ENCODE results near the gene STOML1. TPM values are rescaled to one million over a fixed set of nuclear protein-coding genes. Genes with fewer than 3 reads are reported as not detected.
"Not testable (repeated sequence)": the region's sequence is repeated elsewhere in the genome, so short reads cannot be mapped to it uniquely, and the experiment has no call there.

Gene STOML1
- total RNA-seq, 2 experiments from 2014 or later, result 8.3 to 10.6 TPM

DNA sequence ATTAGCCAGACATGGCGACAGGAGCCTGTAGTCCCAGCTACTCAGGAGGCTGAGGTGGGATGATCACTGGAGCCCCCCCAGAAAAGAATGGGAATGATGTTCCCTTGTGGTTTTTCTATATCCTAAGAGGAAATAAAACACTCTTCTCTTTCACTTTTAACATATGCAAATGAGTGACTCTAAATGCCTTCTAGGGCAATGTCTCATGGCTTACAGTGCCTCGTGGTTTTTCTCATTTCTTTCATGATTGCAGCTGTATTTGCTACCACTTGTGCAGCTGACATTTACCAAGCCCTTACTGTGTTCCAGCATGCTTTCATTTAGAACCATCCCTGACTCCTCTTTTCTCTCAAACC, 26.4 kb downstream of the STOML1 start:
- no peaks in the 10 kb centered on the region for H3K27me3 Mint-ChIP-seq
- H3K36me3 Mint-ChIP-seq, result no peaks in the 10 kb centered on the region
- H3K4me3 Mint-ChIP-seq, result peak overlapping the region; percentile 0
- no peak for DNase-seq
- peak overlapping the region; percentile 80 for H3K27ac Mint-ChIP-seq
- H3K9me3 Mint-ChIP-seq, result no peaks in the 10 kb centered on the region
- peaks cover 22% of the 10 kb centered on the region for H3K4me1 Mint-ChIP-seq

DNA sequence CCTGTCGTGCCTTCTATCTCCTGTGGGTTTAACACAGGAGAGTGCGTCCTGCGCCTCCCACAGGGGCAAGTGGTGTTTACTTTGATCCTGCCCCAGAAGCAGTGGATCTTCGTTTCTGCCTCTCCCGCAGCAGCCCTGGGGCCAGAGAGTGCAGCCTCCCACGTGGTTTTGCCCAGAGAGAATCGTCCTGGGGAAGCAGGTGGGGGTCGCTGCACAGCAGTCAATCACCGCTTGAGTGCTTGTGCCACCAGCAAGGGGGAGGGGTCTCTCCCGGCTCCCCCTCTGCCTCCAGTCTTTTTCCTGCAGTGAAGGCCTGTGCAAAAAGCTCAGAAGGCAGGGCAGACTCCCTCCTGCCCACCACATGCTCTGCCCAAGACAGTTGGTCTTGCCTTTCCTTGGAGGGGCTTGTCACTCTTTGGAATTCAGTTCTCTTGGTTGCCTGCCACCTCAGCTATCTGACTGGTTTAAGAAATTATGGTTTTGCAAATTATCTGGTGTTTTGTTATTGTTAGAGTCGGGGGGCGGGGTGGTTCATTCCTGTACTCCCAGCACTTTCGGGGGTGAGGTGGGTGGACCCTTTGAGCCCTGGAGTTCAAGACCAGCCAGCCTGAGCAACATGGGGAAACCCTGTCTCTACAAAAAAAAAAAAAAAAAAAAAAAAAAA, 26.9 kb downstream of the STOML1 start:
- peak overlapping the region; percentile 72 for H3K4me3 Mint-ChIP-seq
- H3K4me1 Mint-ChIP-seq, result peaks cover 24% of the 10 kb centered on the region
- peak; percentile 57 for DNase-seq
- no peaks in the 10 kb centered on the region for H3K27me3 Mint-ChIP-seq
- no peaks in the 10 kb centered on the region for H3K9me3 Mint-ChIP-seq
- no peaks in the 10 kb centered on the region for H3K36me3 Mint-ChIP-seq
- H3K27ac Mint-ChIP-seq, result peak overlapping the region; percentile 80

DNA sequence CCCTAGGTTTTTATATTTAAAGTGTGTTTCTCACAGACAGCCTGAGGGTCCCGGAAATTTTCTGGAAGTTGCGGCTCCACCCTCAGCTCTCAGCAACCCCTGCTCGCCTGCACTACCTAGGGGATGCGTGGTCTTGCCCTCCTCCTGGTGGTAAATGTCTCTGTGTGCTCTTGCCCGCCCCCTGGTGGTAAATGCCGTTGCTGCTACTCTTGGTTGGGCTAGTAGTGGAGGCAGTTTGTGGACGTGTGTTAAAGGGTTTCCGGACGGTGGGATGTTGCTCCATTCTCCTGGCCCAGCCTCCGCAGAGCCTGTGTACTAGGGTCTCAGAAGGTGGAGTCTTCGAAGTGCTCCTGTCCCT, 27.4 kb downstream of the STOML1 start:
- no peaks in the 10 kb centered on the region for H3K9me3 Mint-ChIP-seq
- no peaks in the 10 kb centered on the region for H3K36me3 Mint-ChIP-seq
- peaks cover 25% of the 10 kb centered on the region for H3K4me1 Mint-ChIP-seq
- no peaks in the 10 kb centered on the region for H3K27me3 Mint-ChIP-seq
- H3K4me3 Mint-ChIP-seq, result peak overlapping the region; percentile 72
- H3K27ac Mint-ChIP-seq, result peak overlapping the region; percentile 80
- DNase-seq, result peak; percentile 85

DNA sequence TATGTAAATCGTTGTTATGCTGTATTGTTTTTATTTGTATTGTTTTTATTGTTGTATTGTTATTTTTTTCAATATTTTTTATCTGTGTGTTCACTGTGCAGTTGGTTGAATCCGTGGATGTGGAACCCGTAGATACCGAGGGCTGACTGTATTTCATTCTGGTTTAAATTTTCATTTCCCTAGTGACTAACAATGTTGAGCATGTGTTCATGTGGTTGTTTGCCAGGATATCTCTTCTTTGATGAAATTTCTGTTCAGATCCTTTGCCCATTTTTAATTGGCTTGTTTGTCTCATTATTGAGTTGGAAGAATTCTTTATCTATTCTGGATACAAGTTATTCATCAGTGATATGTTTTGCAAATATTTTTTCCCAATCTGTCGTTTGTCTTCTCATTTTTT, 29.7 kb downstream of the STOML1 start:
- H3K4me1 Mint-ChIP-seq, result peaks cover 39% of the 10 kb centered on the region
- no peaks in the 10 kb centered on the region for H3K27me3 Mint-ChIP-seq
- H3K9me3 Mint-ChIP-seq, result no peaks in the 10 kb centered on the region
- H3K4me3 Mint-ChIP-seq, result no peak overlapping the region
- no peaks in the 10 kb centered on the region for H3K36me3 Mint-ChIP-seq
- DNase-seq, result no peak
- no peak overlapping the region for H3K27ac Mint-ChIP-seq

DNA sequence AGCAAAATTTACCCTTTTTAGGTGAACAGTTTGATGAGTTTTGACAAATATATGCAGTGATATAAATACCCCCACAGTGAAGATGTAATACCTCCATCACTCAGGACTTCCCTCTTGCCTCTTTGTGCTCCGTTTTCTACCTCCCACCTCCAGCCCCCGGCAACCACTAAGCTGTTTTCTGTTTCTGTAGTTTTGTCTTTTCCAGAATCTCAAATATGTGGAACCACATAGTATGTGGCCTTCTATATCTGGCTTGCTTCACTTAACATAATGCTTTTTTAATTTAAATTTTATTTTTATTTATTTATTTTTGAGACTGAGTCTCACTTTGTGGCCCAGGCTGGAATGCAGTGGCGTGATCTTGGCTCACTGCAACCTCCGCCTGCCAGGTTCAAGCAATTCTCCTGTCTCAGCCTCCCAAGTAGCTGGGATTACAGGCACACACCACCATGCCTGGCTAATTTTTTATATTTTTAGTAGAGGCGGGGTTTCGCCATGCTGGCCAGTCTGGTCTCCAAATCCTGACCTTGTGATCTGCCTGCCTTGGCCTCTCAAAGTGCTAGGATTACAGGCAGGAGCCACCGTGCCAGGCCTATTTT, 31.5 kb downstream of the STOML1 start:
- H3K27ac Mint-ChIP-seq, H3K36me3 Mint-ChIP-seq, H3K9me3 Mint-ChIP-seq, H3K4me3 Mint-ChIP-seq, DNase-seq, H3K27me3 Mint-ChIP-seq: not testable (repeated sequence)
- H3K4me1 Mint-ChIP-seq, result peaks cover 33% of the 10 kb centered on the region

DNA sequence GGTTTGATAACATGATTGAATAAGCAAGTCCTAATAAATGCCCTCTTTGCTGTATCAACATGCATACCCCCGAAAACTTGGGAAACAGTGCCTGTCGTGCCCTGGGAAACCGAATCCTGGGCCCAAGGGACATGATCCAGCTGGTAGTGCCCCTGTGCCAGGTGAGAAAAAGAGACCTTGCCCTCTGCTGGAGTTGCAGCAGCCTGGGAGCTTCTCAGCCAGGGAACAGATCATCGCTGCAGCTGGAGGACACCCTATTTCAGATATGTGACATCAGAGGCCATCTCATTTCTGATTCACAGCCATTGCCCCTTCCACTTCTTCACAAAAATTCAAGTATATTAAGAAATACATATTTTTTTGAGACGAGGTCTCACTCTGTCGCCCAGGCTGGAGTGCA, 32.3 kb downstream of the STOML1 start:
- no peak overlapping the region for H3K4me3 Mint-ChIP-seq
- H3K9me3 Mint-ChIP-seq, result no peaks in the 10 kb centered on the region
- H3K27ac Mint-ChIP-seq, result peak overlapping the region; percentile 19
- H3K27me3 Mint-ChIP-seq, result no peaks in the 10 kb centered on the region
- DNase-seq, result no peak
- no peaks in the 10 kb centered on the region for H3K36me3 Mint-ChIP-seq
- peaks cover 26% of the 10 kb centered on the region for H3K4me1 Mint-ChIP-seq

DNA sequence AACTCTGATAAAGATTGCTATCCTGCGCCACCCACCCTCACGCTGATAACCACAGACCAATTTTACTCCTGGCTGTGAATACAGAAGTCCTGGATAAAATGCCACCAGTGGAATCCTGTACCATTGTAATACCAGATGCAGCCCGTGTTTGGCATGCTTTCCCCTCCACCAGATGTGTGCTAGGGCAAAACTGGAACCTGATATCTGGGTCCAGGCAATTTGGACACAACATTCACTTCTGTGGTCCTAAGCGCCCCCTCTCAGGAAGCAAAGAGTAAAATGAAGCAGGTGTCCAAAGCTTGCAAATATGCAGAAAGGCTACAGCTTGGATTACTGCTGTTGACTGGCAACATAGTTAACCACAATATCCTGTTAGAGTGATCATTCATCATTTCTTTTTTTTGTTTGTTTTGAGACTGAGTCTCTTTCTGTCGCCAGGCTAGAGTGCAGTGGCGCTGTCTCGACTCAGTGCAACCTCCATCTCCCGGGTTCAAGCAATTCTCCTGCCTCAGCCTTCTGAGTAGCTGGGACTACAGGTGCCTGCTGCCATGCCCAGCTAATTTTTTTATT, 33.0 kb downstream of the STOML1 start:
- peak overlapping the region; percentile 32 for H3K4me3 Mint-ChIP-seq
- no peaks in the 10 kb centered on the region for H3K27me3 Mint-ChIP-seq
- no peak for DNase-seq
- no peak overlapping the region for H3K27ac Mint-ChIP-seq
- no peaks in the 10 kb centered on the region for H3K9me3 Mint-ChIP-seq
- no peaks in the 10 kb centered on the region for H3K36me3 Mint-ChIP-seq
- peaks cover 23% of the 10 kb centered on the region for H3K4me1 Mint-ChIP-seq

DNA sequence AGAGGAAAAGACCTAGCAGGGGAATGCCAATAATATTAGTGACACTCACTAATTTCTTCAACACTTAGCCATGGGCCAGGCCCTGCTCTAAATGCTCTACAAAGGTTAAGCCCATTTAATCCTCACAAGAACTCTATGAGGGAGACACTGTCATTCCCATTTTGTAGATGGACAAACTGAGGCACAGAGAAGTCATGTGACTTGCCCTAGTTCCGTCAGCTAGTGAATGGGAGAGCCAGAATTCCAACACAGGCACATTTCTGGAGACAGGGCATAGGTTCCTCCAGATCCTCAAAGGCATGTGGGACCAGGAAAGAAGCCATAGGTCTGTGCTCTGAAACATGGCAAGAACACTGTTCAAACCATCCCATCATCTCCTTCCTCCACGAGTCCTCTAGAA, 34.3 kb downstream of the STOML1 start:
- no peak for DNase-seq
- Mint-ChIP-seq H3K9me3 (no peaks in the 10 kb centered on the region), H3K27me3 (no peaks in the 10 kb centered on the region), H3K4me3 (no peak overlapping the region), H3K27ac (no peak overlapping the region), H3K36me3 (no peaks in the 10 kb centered on the region), H3K4me1 (peaks cover 23% of the 10 kb centered on the region)

DNA sequence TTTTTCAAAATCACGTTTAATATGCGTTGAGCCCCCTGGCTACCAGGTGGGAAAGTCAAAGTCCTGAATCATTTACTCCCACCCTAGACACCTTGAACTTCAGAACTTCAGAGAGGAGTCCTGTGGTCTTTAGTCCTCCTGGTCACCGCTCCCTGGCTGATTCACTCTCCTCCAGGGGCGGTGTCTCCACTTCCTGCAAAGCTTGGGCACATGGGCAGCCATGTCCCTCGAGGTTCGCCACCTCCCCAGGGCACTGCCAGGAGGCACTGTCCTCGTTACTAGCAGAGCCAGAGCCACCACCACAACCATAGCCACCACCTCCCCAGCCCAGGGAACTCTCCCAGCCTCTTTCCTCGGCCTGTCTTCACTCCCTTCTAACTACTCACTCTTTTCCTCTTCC, 34.8 kb downstream of the STOML1 start:
- H3K36me3 Mint-ChIP-seq, result no peaks in the 10 kb centered on the region
- H3K27me3 Mint-ChIP-seq, result no peaks in the 10 kb centered on the region
- H3K27ac Mint-ChIP-seq, result no peak overlapping the region
- H3K4me1 Mint-ChIP-seq, result peaks cover 23% of the 10 kb centered on the region
- H3K4me3 Mint-ChIP-seq, result no peak overlapping the region
- no peaks in the 10 kb centered on the region for H3K9me3 Mint-ChIP-seq
- DNase-seq, result no peak

DNA sequence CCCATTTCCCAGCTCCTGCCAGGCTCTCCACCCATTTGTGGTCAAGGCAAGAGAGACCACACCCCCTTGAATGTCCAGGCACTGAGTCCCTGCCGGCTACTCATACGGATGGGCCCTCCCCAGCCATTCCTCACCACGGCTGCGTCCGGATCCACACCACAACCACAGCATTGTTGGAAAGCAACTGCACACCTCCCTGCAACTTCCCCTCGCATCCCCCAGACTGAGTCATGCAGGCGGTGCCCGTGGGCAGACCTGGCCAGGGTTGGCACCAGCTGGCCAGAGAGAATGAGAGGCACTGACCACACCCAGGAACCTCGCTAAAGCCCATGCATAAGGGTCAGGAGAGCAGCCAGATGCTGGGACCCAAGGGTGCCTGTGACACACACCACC, 35.4 kb downstream of the STOML1 start:
- no peak overlapping the region for H3K27ac Mint-ChIP-seq
- no peaks in the 10 kb centered on the region for H3K9me3 Mint-ChIP-seq
- no peaks in the 10 kb centered on the region for H3K27me3 Mint-ChIP-seq
- no peak overlapping the region for H3K4me3 Mint-ChIP-seq
- DNase-seq, result no peak
- no peaks in the 10 kb centered on the region for H3K36me3 Mint-ChIP-seq
- H3K4me1 Mint-ChIP-seq, result peaks cover 23% of the 10 kb centered on the region

DNA sequence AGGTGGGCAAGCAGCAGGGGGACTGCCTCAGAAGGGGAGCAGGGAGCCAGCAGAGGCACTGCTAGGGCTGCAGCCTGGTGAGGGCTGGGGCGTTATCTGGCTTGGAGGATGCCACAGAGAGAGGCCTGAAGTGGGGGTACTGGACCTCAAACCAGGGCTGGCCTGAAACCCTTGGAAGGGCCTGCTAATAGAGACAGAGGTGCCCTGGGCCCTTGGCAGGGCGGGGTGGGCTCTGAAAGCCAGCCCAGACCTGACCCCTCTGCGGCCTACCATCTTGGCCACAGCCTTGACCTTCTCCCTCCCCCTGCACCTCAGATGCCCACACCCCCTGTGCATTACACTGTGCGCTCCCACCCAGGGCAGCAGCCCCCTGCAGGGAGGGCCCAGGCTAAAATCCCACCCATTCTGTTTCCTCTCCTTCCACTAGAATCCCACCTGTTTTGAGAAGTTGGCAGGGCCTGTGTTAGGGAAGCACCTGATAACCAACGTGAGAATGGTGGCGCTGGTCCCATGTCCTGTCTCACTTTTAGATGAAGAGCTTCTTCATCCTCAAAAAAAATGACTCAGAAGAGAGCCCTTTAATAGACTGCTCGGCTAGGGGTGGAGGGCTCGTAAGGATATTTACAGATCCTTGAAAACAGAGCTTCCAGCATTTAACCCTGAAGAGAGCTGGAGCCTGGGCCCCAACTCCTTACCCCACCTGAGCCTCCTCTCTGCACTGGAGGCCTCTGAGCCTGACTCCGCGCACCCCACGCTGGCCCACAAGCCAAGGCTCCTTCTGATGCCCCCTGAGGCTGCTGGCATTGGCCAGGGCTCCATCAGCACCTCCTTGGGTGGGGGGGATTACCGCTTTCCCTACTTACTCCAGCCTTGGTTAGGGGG, 36.0 kb downstream of the STOML1 start:
- Mint-ChIP-seq H3K36me3 (no peaks in the 10 kb centered on the region), H3K27ac (no peak overlapping the region), H3K4me3 (no peak overlapping the region), H3K4me1 (peaks cover 27% of the 10 kb centered on the region), H3K9me3 (no peaks in the 10 kb centered on the region), H3K27me3 (no peaks in the 10 kb centered on the region)
- DNase-seq, result no peak

DNA sequence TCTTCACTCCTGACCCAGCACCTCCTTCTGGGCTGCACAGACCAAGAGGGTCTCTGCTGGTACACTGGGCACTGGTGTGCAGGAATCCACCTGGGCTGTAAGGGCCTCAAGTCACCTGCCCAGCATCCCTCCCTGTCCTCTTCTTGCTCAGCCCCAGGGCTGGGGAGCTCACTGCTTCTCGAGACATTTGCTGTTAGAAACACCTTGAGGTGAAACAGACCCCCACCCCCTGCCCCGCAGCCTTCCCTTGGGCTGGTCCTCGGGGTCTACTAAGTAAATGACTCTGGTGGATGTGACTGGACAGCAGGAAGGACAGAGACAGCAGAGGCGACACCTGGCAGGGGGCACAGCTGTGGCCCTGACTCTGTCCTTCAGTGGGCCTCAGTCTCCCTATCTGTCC, 36.8 kb downstream of the STOML1 start:
- H3K36me3 Mint-ChIP-seq, result no peaks in the 10 kb centered on the region
- no peak overlapping the region for H3K27ac Mint-ChIP-seq
- no peaks in the 10 kb centered on the region for H3K27me3 Mint-ChIP-seq
- no peak overlapping the region for H3K4me3 Mint-ChIP-seq
- DNase-seq, result no peak
- H3K4me1 Mint-ChIP-seq, result peaks cover 25% of the 10 kb centered on the region
- H3K9me3 Mint-ChIP-seq, result no peaks in the 10 kb centered on the region

DNA sequence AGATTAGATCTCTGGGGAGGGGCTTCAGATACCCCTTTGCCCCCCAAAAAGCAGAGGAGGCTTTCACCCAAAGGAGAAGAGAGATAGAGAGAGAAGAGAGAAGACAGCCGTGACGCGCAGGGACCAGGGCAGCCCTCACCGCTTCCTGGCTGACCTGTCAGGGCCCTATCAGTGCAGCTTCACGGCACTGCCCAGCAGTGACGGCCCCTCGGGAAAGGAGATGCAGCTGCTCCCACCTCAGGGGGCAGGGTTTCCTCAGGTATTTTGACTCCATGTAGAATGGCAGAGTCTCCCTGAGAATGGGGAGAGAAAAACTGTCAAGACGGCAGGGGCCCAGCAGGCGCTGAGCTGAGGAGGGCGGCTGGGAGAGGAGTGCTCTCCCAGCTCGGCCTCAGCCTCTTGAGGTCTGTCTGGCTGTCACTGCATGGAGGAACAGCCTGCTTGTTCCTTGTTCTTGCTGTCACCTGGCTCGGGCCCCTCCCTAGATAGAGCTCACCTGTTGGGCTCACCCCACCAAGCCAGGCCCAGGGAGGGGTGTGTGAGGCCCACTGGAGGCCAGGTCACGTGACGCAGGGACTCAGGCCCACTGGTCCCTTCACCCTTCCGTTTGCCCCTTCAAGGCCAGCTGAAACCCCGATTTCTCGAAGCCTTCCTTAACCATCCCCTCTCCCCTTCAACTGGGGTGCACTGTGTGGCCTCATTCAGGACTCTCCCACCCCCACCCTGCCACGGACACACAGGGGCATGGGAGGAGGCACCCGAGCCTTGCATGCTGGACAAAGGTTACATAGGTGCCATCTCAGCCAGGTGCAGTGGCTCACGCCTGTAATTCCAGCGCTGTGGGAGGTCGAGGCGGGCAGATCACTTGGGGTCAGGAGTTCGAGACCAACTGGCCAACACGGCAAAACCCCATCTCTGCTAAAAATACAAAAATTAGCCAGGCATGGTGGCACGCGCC, 37.6 kb downstream of the STOML1 start:
- no peak overlapping the region for H3K27ac Mint-ChIP-seq
- H3K4me3 Mint-ChIP-seq, result no peak overlapping the region
- DNase-seq, result no peak
- no peaks in the 10 kb centered on the region for H3K36me3 Mint-ChIP-seq
- no peaks in the 10 kb centered on the region for H3K9me3 Mint-ChIP-seq
- no peaks in the 10 kb centered on the region for H3K27me3 Mint-ChIP-seq
- peaks cover 21% of the 10 kb centered on the region for H3K4me1 Mint-ChIP-seq

DNA sequence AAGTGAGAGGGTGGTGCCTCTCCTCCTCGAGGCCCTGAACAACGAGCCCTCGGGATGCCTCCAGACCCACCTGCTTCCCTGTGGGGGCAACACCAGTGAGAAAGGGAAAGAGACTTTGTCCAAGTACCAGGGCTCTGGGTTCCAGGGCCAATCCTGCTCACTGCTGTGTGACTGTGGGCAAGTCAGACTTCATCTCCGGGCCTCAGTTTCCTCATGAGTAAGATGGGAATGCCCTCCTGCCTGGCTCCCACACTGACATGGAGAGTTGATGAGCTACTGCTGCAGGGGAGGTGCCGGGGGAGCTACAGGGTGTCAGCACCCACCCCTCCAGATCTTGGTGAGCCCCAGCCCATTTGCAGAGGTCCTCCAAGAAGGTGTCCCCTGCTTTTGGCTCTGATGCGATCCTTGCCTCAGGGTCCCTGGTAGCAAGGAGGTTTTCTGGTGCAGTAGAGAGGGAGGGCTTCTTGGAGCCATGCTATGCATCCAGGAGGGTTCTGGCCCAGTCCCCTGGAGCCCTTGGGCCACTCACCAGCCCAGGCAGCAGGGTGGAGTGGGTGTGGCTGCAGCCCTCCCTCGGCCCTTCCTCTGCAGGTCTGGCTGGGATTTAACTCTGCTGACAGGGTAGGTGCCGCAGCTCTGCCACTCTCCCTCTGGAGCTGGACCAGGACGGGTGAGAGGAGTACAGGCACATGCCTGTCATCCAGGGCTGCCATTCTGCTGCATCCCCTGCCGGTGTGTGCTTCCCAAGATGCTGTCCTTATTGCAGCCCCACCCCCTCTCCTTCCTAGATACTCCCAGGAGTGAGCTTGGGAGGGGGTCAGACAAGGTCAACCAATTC, 39.0 kb downstream of the STOML1 start:
- H3K9me3 Mint-ChIP-seq, result no peaks in the 10 kb centered on the region
- no peaks in the 10 kb centered on the region for H3K36me3 Mint-ChIP-seq
- no peaks in the 10 kb centered on the region for H3K27me3 Mint-ChIP-seq
- H3K4me3 Mint-ChIP-seq, result no peak overlapping the region
- H3K4me1 Mint-ChIP-seq, result peaks cover 10% of the 10 kb centered on the region
- DNase-seq, result no peak
- no peak overlapping the region for H3K27ac Mint-ChIP-seq
